ENCODE results near the gene ACSS3.

- TF ChIP-seq MAX (IDR thresholded peaks at IDR 0.05; ENCODE audit: insufficient read depth, insufficient read length), result no peak
- no peak for TF ChIP-seq CTCF (IDR thresholded peaks at IDR 0.05; ENCODE audit: extremely low read depth in 1 of 2, insufficient read depth in 1 of 2, low read depth in 1 of 2, low read length in 2 of 2)
- TF ChIP-seq POLR2AphosphoS5 (IDR thresholded peaks at IDR 0.05; ENCODE audit: insufficient read depth, low read depth, low read length), result no peak
- no peak for TF ChIP-seq POLR2A (IDR thresholded peaks at IDR 0.05; ENCODE audit: low read depth, low read length)
Observed at GRCh38 chr12:81137801-81138200, 59.9 kb downstream of the ACSS3 start.

Measured in endothelial cell of umbilical vein (primary cell).